HepG2 (cell line): ENCODE results near the gene MAP2K5. TPM values are rescaled to one million over a fixed set of nuclear protein-coding genes. Genes with fewer than 3 reads are reported as not detected.
A peak's percentile ranks its signal among the peaks of the same experiment; 100 is the strongest.

Source experiments
- AHR ChIP-seq: IDR thresholded peaks from 2 replicates; pipeline ENCODE4 v1.6.1; 2018; ENCODE audit warnings: missing genetic modification reagents, missing compliant biosample characterization
- ISL2 ChIP-seq: sonication (generic); formaldehyde crosslinking; IDR thresholded peaks from 2 replicates; pipeline ENCODE4 v1.5.0; 2020; ENCODE audit warnings: missing genetic modification reagents
- MIXL1 ChIP-seq: IDR thresholded peaks from 2 replicates; pipeline ENCODE4 v1.6.1; 2016
- NAIF1 ChIP-seq: sonication (generic); formaldehyde crosslinking; IDR thresholded peaks from 2 replicates; pipeline ENCODE4 v1.5.0; 2020; ENCODE audit warnings: mild to moderate bottlenecking, missing genetic modification reagents, borderline replicate concordance
- NFYB ChIP-seq: sonication (generic); formaldehyde crosslinking; IDR thresholded peaks from 2 replicates; pipeline ENCODE4 v1.4.0; 2020; ENCODE audit warnings: missing genetic modification reagents
- RBFOX2 ChIP-seq: fragments of 200-400 bp; formaldehyde crosslinking; IDR thresholded peaks from 2 replicates; pipeline ENCODE4 v1.6.1; 2017; ENCODE audit warnings: low read depth, mild to moderate bottlenecking, low read length
- SMAD3 ChIP-seq: sonication (generic); formaldehyde crosslinking; IDR thresholded peaks from 2 replicates; pipeline ENCODE4 v1.4.0; 2020; ENCODE audit warnings: missing genetic modification reagents
- ZBTB1 ChIP-seq: sonication (generic); formaldehyde crosslinking; IDR thresholded peaks from 2 replicates; pipeline ENCODE4 v1.4.0; 2020; ENCODE audit warnings: missing genetic modification reagents, borderline replicate concordance
- ZNF296 ChIP-seq: sonication (generic); formaldehyde crosslinking; conservative IDR thresholded peaks from 2 replicates; pipeline ENCODE4 v1.5.0; 2020; ENCODE audit warnings: mild to moderate bottlenecking, missing genetic modification reagents
- ZNF816 ChIP-seq: sonication (generic); formaldehyde crosslinking; IDR thresholded peaks from 2 replicates; pipeline ENCODE4 v1.8.0; 2022; ENCODE audit warnings: missing genetic modification reagents, mild to moderate bottlenecking, borderline replicate concordance
- polyA plus RNA-seq, 8 experiments: library from polyadenylated mRNA; depleted of rRNA in 3 of 8; stranded (reverse) in 7 of 8; unstranded in 1 of 8; fragments of >200 nt; fragmentation: Illumina TruSeq in 4 of 8; extraction: Trizol in 4 of 8; gene quantifications; 2 replicates each; pipeline versions ENCODE4 v1.2.1 to v1.2.3, GENCODE V29; 2011 to 2016; ENCODE audit warnings: low read depth in 4 of 8, missing spikeins in 1 of 8, mixed read lengths in 1 of 8; ENCODE audit not compliant: insufficient read depth in 1 of 8
- total RNA-seq, 5 experiments: library from RNA; depleted of rRNA; stranded (reverse); fragments of >200 nt; fragmentation: Illumina TruSeq; extraction: Trizol; gene quantifications; 2 replicates each; pipeline ENCODE4 v1.2.3, GENCODE V29; 2016; ENCODE audit warnings: low read depth in 1 of 5
- TF ChIP-seq, protein P1 (sequence below): sonication (generic); formaldehyde crosslinking; IDR thresholded peaks from 2 replicates; pipeline ENCODE4 v1.8.1; 2023; ENCODE audit warnings: mild to moderate bottlenecking, inconsistent platforms, moderate library complexity, missing genetic modification reagents, borderline replicate concordance
- TF ChIP-seq, protein P2 (sequence below): sonication (generic); formaldehyde crosslinking; IDR thresholded peaks from 2 replicates; pipeline ENCODE4; 2020; ENCODE audit warnings: missing genetic modification reagents, mild to moderate bottlenecking, borderline replicate concordance
- TF ChIP-seq, protein P3 (sequence below): sonication (generic); formaldehyde crosslinking; conservative IDR thresholded peaks from 2 replicates; pipeline ENCODE4 v1.4.0; 2020; ENCODE audit warnings: missing genetic modification reagents
- TF ChIP-seq, protein P4 (sequence below): sonication (generic); formaldehyde crosslinking; IDR thresholded peaks from 2 replicates; pipeline ENCODE4 v1.4.0; 2020; ENCODE audit warnings: missing genetic modification reagents, borderline replicate concordance
- TF ChIP-seq, protein P5 (sequence below): sonication (generic); formaldehyde crosslinking; IDR thresholded peaks from 2 replicates; pipeline ENCODE4 v1.4.0; 2020; ENCODE audit warnings: missing genetic modification reagents

The MAP2K5 gene
- total and polyA plus RNA-seq, 2 of the 13 experiments (the other 11 are each of a cell fraction or from before 2014, with no cell fraction given), result 4.0 to 4.3 TPM

DNA sequence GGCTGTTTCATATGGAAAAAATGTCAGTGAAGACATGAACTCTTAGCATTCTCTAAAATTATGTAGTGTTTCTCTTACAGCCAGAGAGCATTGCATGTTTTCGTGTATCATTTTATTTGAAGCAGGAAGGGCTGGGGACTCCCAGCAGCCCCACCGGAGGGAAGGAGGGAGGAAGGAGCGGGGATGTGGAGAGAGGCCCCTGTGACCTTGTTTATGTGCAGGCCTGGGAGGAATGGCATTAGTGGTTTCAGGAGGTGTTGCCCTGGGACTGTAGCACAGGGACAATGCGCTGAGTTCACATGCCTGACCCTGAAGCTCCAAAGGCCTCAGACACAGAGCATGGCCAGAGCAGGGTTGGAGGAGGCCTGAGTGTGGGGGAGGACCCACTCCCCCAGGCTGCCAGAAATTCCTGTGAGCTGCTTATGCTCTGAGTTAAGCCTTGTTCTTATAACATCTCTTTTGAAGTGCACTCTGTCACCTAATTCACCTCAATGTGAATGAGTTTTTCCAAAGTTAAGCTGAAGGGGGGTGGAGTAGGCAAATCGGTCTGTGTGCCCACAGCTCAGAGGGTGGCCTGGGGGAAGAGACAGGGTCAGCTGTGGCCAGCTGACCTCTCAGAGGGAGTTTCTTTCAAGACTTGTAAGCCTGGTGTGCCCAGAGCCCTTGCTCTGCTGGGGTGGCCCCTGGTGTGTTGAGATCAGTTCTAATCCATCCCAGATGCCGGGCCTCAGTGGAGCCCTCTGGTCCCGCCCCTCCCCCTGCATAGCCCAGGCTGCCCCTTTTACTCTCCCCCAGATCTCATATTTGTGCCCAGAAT, 301.3 kb downstream of the MAP2K5 start (continued):
- TF ChIP-seq, protein P1, sequence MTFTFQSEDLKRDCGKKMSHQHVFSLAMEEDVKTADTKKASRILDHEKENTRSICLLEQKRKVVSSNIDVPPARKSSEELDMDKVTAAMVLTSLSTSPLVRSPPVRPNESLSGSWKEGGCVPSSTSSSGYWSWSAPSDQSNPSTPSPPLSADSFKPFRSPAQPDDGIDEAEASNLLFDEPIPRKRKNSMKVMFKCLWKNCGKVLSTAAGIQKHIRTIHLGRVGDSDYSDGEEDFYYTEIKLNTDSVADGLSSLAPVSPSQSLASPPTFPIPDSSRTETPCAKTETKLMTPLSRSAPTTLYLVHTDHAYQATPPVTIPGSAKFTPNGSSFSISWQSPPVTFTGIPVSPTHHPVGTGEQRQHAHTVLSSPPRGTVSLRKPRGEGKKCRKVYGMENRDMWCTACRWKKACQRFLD (CRISPR knock-in tag), result no peak
- no peak for TF ChIP-seq AHR (CRISPR knock-in tag)
- no peak for TF ChIP-seq ZNF296 (CRISPR knock-in tag)
- TF ChIP-seq, protein P2, sequence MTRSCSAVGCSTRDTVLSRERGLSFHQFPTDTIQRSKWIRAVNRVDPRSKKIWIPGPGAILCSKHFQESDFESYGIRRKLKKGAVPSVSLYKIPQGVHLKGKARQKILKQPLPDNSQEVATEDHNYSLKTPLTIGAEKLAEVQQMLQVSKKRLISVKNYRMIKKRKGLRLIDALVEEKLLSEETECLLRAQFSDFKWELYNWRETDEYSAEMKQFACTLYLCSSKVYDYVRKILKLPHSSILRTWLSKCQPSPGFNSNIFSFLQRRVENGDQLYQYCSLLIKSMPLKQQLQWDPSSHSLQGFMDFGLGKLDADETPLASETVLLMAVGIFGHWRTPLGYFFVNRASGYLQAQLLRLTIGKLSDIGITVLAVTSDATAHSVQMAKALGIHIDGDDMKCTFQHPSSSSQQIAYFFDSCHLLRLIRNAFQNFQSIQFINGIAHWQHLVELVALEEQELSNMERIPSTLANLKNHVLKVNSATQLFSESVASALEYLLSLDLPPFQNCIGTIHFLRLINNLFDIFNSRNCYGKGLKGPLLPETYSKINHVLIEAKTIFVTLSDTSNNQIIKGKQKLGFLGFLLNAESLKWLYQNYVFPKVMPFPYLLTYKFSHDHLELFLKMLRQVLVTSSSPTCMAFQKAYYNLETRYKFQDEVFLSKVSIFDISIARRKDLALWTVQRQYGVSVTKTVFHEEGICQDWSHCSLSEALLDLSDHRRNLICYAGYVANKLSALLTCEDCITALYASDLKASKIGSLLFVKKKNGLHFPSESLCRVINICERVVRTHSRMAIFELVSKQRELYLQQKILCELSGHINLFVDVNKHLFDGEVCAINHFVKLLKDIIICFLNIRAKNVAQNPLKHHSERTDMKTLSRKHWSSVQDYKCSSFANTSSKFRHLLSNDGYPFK (CRISPR knock-in tag), result no peak
- TF ChIP-seq, protein P3, sequence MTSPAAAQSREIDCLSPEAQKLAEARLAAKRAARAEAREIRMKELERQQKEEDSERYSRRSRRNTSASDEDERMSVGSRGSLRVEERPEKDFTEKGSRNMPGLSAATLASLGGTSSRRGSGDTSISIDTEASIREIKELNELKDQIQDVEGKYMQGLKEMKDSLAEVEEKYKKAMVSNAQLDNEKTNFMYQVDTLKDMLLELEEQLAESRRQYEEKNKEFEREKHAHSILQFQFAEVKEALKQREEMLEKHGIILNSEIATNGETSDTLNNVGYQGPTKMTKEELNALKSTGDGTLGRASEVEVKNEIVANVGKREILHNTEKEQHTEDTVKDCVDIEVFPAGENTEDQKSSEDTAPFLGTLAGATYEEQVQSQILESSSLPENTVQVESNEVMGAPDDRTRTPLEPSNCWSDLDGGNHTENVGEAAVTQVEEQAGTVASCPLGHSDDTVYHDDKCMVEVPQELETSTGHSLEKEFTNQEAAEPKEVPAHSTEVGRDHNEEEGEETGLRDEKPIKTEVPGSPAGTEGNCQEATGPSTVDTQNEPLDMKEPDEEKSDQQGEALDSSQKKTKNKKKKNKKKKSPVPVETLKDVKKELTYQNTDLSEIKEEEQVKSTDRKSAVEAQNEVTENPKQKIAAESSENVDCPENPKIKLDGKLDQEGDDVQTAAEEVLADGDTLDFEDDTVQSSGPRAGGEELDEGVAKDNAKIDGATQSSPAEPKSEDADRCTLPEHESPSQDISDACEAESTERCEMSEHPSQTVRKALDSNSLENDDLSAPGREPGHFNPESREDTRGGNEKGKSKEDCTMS, result no peak
- TF ChIP-seq, protein P4, sequence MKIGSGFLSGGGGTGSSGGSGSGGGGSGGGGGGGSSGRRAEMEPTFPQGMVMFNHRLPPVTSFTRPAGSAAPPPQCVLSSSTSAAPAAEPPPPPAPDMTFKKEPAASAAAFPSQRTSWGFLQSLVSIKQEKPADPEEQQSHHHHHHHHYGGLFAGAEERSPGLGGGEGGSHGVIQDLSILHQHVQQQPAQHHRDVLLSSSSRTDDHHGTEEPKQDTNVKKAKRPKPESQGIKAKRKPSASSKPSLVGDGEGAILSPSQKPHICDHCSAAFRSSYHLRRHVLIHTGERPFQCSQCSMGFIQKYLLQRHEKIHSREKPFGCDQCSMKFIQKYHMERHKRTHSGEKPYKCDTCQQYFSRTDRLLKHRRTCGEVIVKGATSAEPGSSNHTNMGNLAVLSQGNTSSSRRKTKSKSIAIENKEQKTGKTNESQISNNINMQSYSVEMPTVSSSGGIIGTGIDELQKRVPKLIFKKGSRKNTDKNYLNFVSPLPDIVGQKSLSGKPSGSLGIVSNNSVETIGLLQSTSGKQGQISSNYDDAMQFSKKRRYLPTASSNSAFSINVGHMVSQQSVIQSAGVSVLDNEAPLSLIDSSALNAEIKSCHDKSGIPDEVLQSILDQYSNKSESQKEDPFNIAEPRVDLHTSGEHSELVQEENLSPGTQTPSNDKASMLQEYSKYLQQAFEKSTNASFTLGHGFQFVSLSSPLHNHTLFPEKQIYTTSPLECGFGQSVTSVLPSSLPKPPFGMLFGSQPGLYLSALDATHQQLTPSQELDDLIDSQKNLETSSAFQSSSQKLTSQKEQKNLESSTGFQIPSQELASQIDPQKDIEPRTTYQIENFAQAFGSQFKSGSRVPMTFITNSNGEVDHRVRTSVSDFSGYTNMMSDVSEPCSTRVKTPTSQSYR, result peak; percentile 76; the same call in 1 of the 2 replicates
- no peak for TF ChIP-seq SMAD3 (CRISPR knock-in tag)
- TF ChIP-seq ZBTB1 (CRISPR knock-in tag), result no peak
- TF ChIP-seq ISL2 (CRISPR knock-in tag), result no peak
- TF ChIP-seq NAIF1 (CRISPR knock-in tag), result no peak
- TF ChIP-seq RBFOX2, result no peak
- no peak for TF ChIP-seq MIXL1 (CRISPR knock-in tag)
- no peak for TF ChIP-seq ZNF816 (CRISPR knock-in tag)
- TF ChIP-seq, protein P5, sequence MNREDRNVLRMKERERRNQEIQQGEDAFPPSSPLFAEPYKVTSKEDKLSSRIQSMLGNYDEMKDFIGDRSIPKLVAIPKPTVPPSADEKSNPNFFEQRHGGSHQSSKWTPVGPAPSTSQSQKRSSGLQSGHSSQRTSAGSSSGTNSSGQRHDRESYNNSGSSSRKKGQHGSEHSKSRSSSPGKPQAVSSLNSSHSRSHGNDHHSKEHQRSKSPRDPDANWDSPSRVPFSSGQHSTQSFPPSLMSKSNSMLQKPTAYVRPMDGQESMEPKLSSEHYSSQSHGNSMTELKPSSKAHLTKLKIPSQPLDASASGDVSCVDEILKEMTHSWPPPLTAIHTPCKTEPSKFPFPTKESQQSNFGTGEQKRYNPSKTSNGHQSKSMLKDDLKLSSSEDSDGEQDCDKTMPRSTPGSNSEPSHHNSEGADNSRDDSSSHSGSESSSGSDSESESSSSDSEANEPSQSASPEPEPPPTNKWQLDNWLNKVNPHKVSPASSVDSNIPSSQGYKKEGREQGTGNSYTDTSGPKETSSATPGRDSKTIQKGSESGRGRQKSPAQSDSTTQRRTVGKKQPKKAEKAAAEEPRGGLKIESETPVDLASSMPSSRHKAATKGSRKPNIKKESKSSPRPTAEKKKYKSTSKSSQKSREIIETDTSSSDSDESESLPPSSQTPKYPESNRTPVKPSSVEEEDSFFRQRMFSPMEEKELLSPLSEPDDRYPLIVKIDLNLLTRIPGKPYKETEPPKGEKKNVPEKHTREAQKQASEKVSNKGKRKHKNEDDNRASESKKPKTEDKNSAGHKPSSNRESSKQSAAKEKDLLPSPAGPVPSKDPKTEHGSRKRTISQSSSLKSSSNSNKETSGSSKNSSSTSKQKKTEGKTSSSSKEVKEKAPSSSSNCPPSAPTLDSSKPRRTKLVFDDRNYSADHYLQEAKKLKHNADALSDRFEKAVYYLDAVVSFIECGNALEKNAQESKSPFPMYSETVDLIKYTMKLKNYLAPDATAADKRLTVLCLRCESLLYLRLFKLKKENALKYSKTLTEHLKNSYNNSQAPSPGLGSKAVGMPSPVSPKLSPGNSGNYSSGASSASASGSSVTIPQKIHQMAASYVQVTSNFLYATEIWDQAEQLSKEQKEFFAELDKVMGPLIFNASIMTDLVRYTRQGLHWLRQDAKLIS, result no peak
- TF ChIP-seq NFYB, result no peak
